Activated CD4-positive, alpha-beta T cell treated with anti-CD3 and anti-CD28 coated beads, Interleukin-2, amount 10 ng/mL, durations not matched to agents 24 days and 14 days (primary cell): ENCODE data around the gene PIAS3. TPM values are rescaled to one million over a fixed set of nuclear protein-coding genes. Genes with fewer than 3 reads are reported as not detected.

Experiments
- DNase-seq: peaks from one replicate; pipeline ENCODE4 v3.0.0; 2022
- H3K27ac Mint-ChIP-seq: one replicate; pipeline ENCODE4 v1.8.0; 2022; ENCODE audit warnings: mild to moderate bottlenecking, mixed read lengths
- H3K27me3 Mint-ChIP-seq: one replicate; pipeline ENCODE4 v1.8.0; 2022; ENCODE audit warnings: mixed read lengths
- H3K36me3 Mint-ChIP-seq: one replicate; pipeline ENCODE4 v1.8.0; 2022; ENCODE audit warnings: low read depth, mild to moderate bottlenecking, mixed read lengths
- H3K4me1 Mint-ChIP-seq: one replicate; pipeline ENCODE4 v1.8.0; 2021; ENCODE audit warnings: mixed read lengths
- H3K4me3 Mint-ChIP-seq: one replicate; pipeline ENCODE4 v1.8.0; 2022; ENCODE audit warnings: mild to moderate bottlenecking, moderate library complexity, mixed read lengths
- H3K9me3 Mint-ChIP-seq: one replicate; pipeline ENCODE4 v1.8.0; 2021; ENCODE audit warnings: mixed read lengths
- intact Hi-C: fragments of 100-400 bp; cut with micrococcal nuclease; formaldehyde crosslinking; loops from one replicate; pipeline ENCODE4 v1.15.1; 2023
- total RNA-seq: library from RNA; stranded (reverse); gene quantifications from 2 replicates; pipeline ENCODE4 v1.2.3, GENCODE V29; 2022

The PIAS3 gene
- 19.1 and 20.2 TPM in 2 replicates for total RNA-seq

- DNase-seq = peak; percentile 97
- H3K36me3 Mint-ChIP-seq = peaks cover 14% of the 10 kb centered on the region
- intact Hi-C loops = loop anchor here (1.0 to 2.0 kb wide), 8 partner anchors 13 to 176 kb away; partner anchors contain the start of genes ANKRD34A, ANKRD35, POLR3C and POLR3GL
- peak within 1 kb of the TSS; percentile 96 for H3K4me3 Mint-ChIP-seq
- no peaks in the 10 kb centered on the region for H3K9me3 Mint-ChIP-seq
- H3K4me1 Mint-ChIP-seq = peaks cover 14% of the 10 kb centered on the region
- H3K27me3 Mint-ChIP-seq = peaks cover 9% of the 10 kb centered on the region
- H3K27ac Mint-ChIP-seq = peak within 1 kb of the TSS; percentile 96
These were observed at the start of gene PIAS3 for GRCh38 chr1:145858901-145859490. TSS of gene PIAS3 (minus strand) at chr1:145859081. CDS start at chr1:145858990, 91 bp downstream.

DNA sequence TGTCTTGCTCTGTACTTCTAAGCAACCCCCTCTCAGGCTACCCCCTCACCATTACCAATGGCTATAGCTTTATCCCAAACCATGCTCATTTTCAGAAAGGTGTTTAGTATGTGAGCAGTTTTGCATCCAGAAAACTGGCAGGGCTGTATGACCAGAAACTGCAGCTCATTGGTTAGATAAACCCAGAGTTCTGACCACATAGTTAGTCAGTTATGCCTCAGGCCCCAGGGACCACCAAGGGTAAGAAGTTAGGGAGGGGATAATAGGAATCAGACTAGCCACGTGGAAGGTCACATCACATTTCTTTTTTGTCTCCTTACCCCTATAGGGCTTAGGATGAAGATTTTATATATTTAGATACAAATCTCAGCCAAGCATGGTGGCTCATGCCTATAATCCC, 49.8 kb upstream of the PIAS3 start:
- Mint-ChIP-seq H3K4me1 (peaks cover 9% of the 10 kb centered on the region), H3K27me3 (no peaks in the 10 kb centered on the region), H3K36me3 (peaks cover 22% of the 10 kb centered on the region), H3K4me3 (no peak overlapping the region), H3K9me3 (no peaks in the 10 kb centered on the region), H3K27ac (no peak overlapping the region)
- DNase-seq = no peak
- intact Hi-C loops = no loop called here

GRCh38 chr1:145906954-145907753, 48.3 kb upstream of the PIAS3 start:
- Mint-ChIP-seq H3K27me3 (no peaks in the 10 kb centered on the region), H3K4me3 (no peak overlapping the region), H3K36me3 (peaks cover 14% of the 10 kb centered on the region), H3K9me3 (no peaks in the 10 kb centered on the region), H3K4me1 (peaks cover 8% of the 10 kb centered on the region), H3K27ac (no peak overlapping the region)
- DNase-seq = no peak
- intact Hi-C loops = no loop called here

GRCh38 chr1:145901312-145902021, 42.6 kb upstream of the PIAS3 start:
- Mint-ChIP-seq H3K27me3 (no peaks in the 10 kb centered on the region), H3K4me1 (no peaks in the 10 kb centered on the region), H3K9me3 (no peaks in the 10 kb centered on the region), H3K4me3 (no peak overlapping the region), H3K36me3 (no peaks in the 10 kb centered on the region), H3K27ac (no peak overlapping the region)
- intact Hi-C loops = no loop called here
- DNase-seq = no peak

DNA sequence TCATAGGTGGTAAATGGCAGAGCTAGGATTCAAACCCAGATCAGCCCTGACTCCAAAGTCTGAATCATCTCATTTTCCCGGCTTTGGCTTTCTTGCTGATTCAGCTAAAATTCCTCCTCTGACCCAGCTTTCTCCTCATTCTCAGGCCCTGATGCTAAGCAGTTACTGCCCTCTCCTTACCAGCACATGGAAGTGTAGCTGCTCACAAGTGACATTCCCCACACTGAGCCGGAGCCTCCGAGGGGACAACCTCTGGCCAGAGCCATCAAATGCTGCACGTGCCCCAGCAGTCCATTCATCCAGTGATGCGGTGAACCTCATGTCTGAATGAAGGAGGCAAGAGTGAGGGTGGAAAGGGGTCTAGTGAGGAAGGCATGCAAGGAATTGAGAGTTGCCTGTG, 39.9 kb upstream of the PIAS3 start:
- H3K27me3 Mint-ChIP-seq = no peaks in the 10 kb centered on the region
- intact Hi-C loops = no loop called here
- no peak overlapping the region for H3K4me3 Mint-ChIP-seq
- H3K27ac Mint-ChIP-seq = no peak overlapping the region
- no peaks in the 10 kb centered on the region for H3K36me3 Mint-ChIP-seq
- no peak for DNase-seq
- no peaks in the 10 kb centered on the region for H3K9me3 Mint-ChIP-seq
- H3K4me1 Mint-ChIP-seq = no peaks in the 10 kb centered on the region

DNA sequence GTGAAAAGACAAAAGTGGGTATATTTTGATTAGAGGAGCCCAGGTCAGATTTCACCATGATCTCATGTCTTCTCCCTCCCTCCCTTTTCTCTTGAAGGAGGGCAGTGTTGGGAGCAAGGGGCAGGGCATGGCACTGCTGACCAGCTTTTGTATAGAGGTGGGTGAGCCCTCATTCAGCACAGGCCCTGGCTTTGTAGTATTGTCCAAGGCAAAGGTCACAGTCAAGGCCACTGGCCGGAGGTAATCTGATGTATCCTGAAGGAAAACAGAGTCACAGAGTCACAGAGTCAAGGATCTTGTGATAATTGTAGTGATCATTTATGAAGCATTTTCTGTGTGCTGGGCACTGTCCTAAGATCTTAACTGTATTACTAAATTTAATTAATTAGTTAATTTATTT, 39.1 kb upstream of the PIAS3 start:
- Mint-ChIP-seq H3K4me3 (no peak overlapping the region), H3K36me3 (no peaks in the 10 kb centered on the region), H3K4me1 (no peaks in the 10 kb centered on the region), H3K9me3 (no peaks in the 10 kb centered on the region), H3K27me3 (peaks cover 4% of the 10 kb centered on the region), H3K27ac (no peak overlapping the region)
- intact Hi-C loops = no loop called here
- no peak for DNase-seq

- H3K27ac Mint-ChIP-seq = no peak overlapping the region
- H3K4me1 Mint-ChIP-seq = peaks cover 3% of the 10 kb centered on the region
- no peak overlapping the region for H3K4me3 Mint-ChIP-seq
- H3K36me3 Mint-ChIP-seq = no peaks in the 10 kb centered on the region
- peaks cover 4% of the 10 kb centered on the region for H3K27me3 Mint-ChIP-seq
- no peak for DNase-seq
- intact Hi-C loops = no loop called here
- H3K9me3 Mint-ChIP-seq = no peaks in the 10 kb centered on the region
These were observed 36.6 kb upstream of the PIAS3 start for GRCh38 chr1:145895471-145895870.

- intact Hi-C loops = no loop called here
- H3K27ac Mint-ChIP-seq = no peak overlapping the region
- peaks cover 4% of the 10 kb centered on the region for H3K27me3 Mint-ChIP-seq
- H3K36me3 Mint-ChIP-seq = no peaks in the 10 kb centered on the region
- H3K4me1 Mint-ChIP-seq = peaks cover 3% of the 10 kb centered on the region
- H3K9me3 Mint-ChIP-seq = no peaks in the 10 kb centered on the region
- H3K4me3 Mint-ChIP-seq = no peak overlapping the region
- no peak for DNase-seq
These were observed 34.6 kb upstream of the PIAS3 start for GRCh38 chr1:145893306-145894055.

GRCh38 chr1:145892486-145893087, 33.7 kb upstream of the PIAS3 start:
- intact Hi-C loops = no loop called here
- DNase-seq = no peak
- H3K27me3 Mint-ChIP-seq = peaks cover 4% of the 10 kb centered on the region
- H3K9me3 Mint-ChIP-seq = no peaks in the 10 kb centered on the region
- H3K4me3 Mint-ChIP-seq = no peak overlapping the region
- no peaks in the 10 kb centered on the region for H3K36me3 Mint-ChIP-seq
- peaks cover 3% of the 10 kb centered on the region for H3K4me1 Mint-ChIP-seq
- no peak overlapping the region for H3K27ac Mint-ChIP-seq

DNA sequence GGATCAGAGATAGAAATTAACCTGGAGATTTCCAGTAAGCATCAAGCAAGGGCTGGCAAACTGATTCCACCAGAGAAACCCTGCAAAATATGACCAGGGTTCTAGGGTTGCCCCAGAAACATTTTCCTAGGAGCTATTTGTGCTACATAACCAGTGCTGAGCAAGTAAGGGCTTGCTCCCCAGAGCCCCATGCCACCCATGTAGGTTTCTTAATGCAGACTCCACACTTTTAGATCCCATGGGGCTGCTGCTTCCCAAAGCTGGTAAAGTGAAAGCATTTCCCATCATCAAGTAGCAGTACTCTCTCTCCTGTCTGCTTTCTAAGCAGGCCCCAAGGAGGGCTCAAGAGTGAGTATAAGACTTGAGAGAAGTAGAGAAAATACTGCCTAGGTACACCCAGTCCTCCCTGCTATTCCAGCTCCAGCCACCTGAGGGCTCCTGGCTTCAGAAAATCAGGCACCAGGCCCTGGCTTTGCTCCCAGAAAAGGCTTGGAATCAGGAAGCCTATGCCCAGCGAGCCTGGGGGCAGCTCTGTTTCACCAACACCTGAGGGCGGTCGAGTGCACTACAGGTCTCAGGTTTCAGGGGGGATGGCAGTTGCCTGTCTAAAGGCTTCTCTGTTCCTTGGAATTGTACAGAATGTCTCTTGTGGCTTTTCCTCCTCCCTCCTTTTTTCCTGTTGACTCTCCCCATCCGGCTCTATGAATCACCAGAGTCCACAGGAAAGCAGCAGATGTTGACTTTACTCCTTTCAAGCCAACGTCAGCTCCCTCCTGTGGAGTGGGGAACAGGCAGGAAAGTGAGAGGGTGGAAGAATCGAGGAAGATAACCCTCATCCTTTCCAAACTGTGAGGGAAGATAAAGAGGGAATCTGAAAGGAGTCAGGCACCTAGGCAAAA, 33.0 kb upstream of the PIAS3 start:
- peak; percentile 87 for DNase-seq
- Mint-ChIP-seq H3K27me3 (peaks cover 5% of the 10 kb centered on the region), H3K4me1 (peaks cover 4% of the 10 kb centered on the region), H3K9me3 (no peaks in the 10 kb centered on the region), H3K27ac (no peak overlapping the region), H3K36me3 (no peaks in the 10 kb centered on the region), H3K4me3 (no peak overlapping the region)
- intact Hi-C loops = loop anchor here (2.0 kb wide), 2 partner anchors 19 to 121 kb away; partner anchors contain the start of gene ITGA10

- no peak overlapping the region for H3K4me3 Mint-ChIP-seq
- H3K9me3 Mint-ChIP-seq = no peaks in the 10 kb centered on the region
- intact Hi-C loops = loop anchor here (2.0 kb wide), 2 partner anchors 20 to 122 kb away; partner anchors contain the start of gene ITGA10
- no peaks in the 10 kb centered on the region for H3K36me3 Mint-ChIP-seq
- no peak for DNase-seq
- H3K4me1 Mint-ChIP-seq = peaks cover 8% of the 10 kb centered on the region
- peaks cover 6% of the 10 kb centered on the region for H3K27me3 Mint-ChIP-seq
- no peak overlapping the region for H3K27ac Mint-ChIP-seq
These were observed 32.3 kb upstream of the PIAS3 start for GRCh38 chr1:145891143-145891542.

GRCh38 chr1:145889722-145890121, 30.8 kb upstream of the PIAS3 start:
- Mint-ChIP-seq H3K27me3 (peaks cover 15% of the 10 kb centered on the region), H3K9me3 (no peaks in the 10 kb centered on the region), H3K4me1 (peaks cover 19% of the 10 kb centered on the region), H3K27ac (no peak overlapping the region), H3K4me3 (no peak overlapping the region), H3K36me3 (no peaks in the 10 kb centered on the region)
- no peak for DNase-seq
- intact Hi-C loops = loop anchor here (2.0 kb wide), 2 partner anchors 21 to 123 kb away; partner anchors contain the start of gene ITGA10
